GM19438 (cell line): ENCODE data around the gene ACTR3C.

ENCODE experiments used
- ATAC-seq: cut with Tn5 transposase; IDR thresholded peaks from one replicate; pipeline ENCODE4 v1.9.1; 2021; ENCODE audit warnings: low read depth; ENCODE audit not compliant: unreplicated experiment

Gene ACTR3C

GRCh38 chr7:150322833-150323681, at the start of gene ACTR3C, which contains the start of gene LRRC61:
Gene ACTR3C (minus strand): TSS chr7:150323545. CDS start chr7:150295296, 28,249 bp downstream.
Gene LRRC61 (plus strand): TSS chr7:150323355. CDS start chr7:150336862, 13,507 bp downstream.
- ATAC-seq: peak; percentile 58

DNA sequence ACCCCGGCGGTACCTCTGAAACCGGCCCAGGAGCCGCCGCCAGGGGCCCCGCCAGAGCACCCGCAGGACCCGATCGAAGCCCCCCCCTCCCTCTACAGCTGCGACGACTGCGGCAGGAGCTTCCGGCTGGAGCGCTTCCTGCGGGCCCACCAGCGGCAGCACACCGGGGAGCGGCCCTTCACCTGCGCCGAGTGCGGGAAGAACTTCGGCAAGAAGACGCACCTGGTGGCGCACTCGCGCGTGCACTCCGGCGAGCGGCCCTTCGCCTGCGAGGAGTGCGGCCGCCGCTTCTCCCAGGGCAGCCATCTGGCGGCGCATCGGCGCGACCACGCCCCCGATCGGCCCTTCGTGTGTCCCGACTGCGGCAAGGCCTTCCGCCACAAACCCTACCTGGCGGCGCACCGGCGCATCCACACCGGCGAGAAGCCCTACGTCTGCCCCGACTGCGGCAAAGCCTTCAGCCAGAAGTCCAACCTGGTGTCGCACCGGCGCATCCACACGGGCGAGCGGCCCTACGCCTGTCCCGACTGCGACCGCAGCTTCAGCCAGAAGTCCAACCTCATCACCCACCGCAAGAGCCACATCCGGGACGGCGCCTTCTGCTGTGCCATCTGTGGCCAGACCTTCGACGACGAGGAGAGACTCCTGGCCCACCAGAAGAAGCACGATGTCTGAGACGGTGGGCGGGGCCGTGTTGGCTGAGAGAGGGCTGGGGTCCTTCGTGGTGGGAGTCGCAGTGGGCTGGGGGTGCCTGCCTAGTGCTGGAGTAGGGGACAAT, 49.1 kb upstream of the ACTR3C start:
- ATAC-seq: no peak

DNA sequence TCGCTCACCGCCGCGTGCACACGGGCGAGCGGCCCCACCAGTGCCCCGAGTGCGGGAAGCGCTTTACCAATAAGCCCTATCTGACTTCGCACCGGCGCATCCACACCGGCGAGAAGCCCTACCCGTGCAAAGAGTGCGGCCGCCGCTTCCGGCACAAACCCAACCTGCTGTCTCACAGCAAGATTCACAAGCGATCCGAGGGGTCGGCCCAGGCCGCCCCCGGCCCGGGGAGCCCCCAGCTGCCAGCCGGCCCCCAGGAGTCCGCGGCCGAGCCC, 48.6 kb upstream of the ACTR3C start:
- ATAC-seq: no peak

DNA sequence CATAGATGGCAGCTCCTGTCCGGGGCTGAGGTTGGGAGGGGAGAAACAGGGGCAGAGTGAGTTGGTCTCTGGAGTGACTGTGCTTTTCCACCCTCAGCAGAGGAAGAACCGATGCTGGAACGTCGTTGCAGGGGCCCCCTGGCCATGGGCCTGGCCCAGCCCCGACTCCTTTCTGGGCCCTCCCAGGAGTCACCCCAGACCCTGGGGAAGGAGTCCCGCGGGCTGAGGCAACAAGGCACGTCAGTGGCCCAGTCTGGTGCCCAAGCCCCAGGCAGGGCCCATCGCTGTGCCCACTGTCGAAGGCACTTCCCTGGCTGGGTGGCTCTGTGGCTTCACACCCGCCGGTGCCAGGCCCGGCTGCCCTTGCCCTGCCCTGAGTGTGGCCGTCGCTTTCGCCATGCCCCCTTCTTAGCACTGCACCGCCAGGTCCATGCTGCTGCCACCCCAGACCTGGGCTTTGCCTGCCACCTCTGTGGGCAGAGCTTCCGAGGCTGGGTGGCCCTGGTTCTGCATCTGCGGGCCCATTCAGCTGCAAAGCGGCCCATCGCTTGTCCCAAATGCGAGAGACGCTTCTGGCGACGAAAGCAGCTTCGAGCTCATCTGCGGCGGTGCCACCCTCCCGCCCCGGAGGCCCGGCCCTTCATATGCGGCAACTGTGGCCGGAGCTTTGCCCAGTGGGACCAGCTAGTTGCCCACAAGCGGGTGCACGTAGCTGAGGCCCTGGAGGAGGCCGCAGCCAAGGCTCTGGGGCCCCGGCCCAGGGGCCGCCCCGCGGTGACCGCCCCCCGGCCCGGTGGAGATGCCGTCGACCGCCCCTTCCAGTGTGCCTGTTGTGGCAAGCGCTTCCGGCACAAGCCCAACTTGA, 48.0 kb upstream of the ACTR3C start:
- ATAC-seq: no peak

DNA sequence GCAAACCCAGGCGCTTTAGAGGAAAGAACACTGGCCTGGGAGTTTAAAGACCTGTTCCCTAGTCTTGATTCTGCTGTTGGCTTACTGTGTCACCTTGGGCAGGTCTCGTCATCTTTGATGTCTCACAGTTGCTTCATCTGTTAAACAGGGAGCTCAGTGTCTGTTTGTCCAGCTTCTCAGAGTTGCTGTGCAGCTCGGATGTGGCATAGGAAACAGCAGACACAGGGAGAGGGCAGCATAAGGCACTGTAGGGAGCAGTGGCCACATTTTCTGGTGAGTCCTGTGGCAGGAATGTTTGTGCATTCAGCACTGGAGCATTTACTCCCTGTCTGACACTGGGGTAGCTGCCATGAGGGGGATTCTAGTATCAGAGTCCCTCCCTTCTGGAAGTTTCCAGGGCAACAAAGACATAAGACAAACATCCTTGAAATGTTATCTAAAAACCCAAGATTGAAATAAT, 47.3 kb upstream of the ACTR3C start:
- ATAC-seq: no peak

GRCh38 chr7:150369748-150370501, 46.6 kb upstream of the ACTR3C start:
- no peak for ATAC-seq

GRCh38 chr7:150368884-150369747, 45.8 kb upstream of the ACTR3C start:
- peak; percentile 36 for ATAC-seq

- peak; percentile 34 for ATAC-seq
Measured at GRCh38 chr7:150368096-150368883, 44.9 kb upstream of the ACTR3C start, which contains the start of gene REPIN1. Gene REPIN1 (plus strand): TSS chr7:150368822. CDS start chr7:150369712, 890 bp downstream.

DNA sequence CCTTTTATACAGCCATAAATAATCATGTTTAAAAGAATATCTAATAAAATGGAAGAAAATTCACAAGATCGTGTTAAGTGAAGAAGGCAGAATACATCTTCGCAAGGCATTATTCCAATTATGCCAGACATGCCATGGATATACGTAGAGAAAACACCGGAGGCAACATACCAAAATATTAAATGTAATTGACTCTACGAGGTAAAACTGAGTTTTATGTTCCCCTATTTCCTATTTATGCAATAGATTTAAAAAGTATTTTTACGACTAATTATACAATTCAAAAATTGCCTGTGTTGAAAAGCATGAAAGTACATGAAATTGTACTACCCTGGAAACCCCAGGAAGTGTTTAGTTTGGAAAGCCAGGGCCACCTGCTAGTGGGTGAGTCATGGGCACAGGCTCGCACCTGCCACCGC, 44.3 kb upstream of the ACTR3C start:
- ATAC-seq: no peak

- no peak for ATAC-seq
Measured at GRCh38 chr7:150365673-150366398, 42.5 kb upstream of the ACTR3C start.

- ATAC-seq: no peak
Measured at GRCh38 chr7:150365194-150365593, 41.8 kb upstream of the ACTR3C start.

DNA sequence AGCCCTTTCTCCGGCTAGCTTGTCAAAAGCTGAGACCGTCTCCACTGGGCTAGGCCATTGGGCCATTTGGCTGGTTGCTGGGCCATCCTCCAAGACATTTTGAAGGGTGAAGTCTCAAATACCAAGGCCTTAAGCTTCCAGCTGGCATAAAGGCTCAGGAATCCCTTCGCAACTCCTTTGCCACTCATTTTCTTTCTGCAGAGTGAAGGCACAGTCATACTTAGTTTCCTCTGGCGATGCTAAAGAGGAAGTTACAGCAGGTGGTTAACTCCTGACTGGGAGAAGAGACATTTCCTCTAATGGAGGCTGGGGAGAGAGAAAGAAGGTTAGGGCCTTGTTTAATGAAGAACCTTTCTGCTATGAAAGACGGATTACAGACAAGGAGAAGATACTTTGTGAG, 40.5 kb upstream of the ACTR3C start:
- ATAC-seq: no peak

DNA sequence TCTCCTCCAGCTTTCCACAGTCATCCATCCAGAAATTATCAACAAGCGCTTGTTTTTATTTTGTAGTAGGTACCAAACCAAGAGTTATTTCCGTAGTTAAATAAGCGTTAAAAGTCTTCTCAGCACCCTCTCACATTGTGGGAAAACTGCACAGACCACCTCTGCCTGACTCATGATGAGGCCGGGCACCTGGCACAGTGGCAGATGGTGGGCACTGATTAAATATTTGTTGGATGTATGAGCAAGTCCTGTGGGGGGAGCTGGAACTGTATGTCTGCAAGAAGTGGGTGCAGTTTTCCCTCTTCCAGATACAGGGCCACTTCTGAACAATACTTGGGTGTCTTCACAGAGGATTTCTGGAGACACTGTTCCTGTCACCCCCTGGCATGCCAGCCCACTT, 40.0 kb upstream of the ACTR3C start:
- ATAC-seq: no peak

DNA sequence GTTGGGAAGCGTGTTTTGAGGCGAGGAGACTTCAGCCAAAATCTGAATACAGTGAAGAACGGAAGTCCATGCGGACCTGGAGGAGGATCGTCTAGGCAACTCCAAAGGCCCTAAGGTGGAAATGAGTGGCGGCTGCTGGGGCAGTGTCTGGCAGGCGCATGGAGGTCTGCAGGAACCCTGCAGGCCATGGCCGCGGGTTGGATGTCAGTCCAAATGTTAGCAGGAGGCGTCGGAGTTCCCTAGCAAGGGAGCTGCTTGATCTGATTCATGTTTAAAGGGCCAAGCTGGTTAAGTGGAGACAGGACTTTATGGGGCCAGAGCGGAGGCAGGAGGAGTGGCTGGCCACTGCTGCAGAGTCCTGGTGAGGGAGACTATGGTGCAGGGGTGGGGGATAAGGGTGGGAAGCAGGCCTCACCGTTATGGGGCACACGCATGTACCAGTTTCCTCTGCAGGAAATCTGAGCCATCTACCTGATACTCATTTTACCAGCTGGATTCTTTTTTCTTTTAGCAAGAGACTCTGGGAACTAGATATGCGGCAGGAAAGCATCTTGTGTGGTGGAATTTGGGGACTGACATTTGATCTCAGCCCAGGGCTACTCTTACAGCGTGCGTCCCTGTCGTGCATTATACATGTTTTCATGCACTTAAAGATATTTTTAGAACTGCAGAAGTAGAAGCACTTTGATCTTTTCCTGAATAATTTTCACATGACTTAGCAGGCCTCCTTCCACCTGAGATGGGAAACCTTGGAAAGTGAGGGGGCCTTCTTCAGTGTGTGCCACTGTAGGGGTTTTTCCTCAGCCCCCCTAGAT, 38.7 kb upstream of the ACTR3C start:
- ATAC-seq: no peak

DNA sequence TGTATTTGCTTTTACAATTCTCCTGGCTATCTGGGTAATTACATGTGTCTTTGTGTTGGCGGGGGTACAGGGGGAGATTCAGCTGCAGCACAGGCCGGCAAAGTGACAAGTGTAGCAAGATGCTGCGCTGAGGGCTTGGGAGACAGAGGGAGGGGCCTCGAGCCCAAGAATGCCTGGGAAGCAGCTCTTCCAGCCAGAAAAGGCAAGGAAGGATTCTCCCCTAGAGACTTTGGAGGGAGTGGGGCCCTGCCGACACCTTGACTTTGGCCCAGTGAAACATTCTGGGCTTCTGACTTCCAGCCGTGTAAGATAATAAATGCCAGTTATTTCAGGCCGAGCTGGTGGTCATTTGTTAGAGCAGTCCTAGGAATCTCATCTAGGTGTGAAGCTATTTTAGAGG, 38.1 kb upstream of the ACTR3C start:
- no peak for ATAC-seq

DNA sequence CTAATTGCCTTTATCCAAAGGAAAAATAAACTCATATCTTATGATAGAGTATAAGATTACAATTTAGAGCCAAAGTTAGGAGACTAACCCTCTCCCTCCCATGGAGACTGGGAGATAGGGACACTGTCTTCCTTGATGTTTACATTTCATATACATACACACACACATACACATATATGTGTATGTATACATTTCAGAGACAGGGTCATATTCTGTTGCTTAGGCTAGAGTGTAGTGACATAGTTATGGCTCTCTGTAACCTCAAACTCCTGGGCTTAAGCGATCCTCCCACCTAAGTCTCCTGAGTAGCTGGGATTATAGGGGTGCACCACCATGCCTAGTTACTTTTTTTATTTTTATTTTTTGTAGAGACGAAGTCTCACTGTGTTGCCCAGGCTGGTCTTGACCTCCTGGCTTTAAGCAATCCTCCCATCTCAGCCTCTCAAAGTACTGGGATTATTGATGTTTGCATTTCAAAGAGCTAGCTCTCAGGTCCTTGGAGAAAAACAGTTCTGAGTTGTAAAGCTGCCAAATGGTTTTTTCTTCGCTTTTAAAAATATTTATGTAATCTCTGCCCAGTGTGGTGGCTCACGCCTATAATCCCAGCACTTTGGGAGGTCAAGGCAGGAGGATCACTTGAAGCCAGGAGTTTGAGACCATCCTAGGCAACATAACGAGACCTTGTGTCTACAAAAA, 37.2 kb upstream of the ACTR3C start:
- ATAC-seq: no peak
